ENCODE results near the gene RAB5IF. TPM values are rescaled to one million over a fixed set of nuclear protein-coding genes. Genes with fewer than 3 reads are reported as not detected.
"Not testable (repeated sequence)": the region's sequence is repeated elsewhere in the genome, so short reads cannot be mapped to it uniquely, and the experiment has no call there.

RAB5IF gene
- total and polyA plus RNA-seq, 4 donors: 43.2 to 202 (median 104) TPM

DNA sequence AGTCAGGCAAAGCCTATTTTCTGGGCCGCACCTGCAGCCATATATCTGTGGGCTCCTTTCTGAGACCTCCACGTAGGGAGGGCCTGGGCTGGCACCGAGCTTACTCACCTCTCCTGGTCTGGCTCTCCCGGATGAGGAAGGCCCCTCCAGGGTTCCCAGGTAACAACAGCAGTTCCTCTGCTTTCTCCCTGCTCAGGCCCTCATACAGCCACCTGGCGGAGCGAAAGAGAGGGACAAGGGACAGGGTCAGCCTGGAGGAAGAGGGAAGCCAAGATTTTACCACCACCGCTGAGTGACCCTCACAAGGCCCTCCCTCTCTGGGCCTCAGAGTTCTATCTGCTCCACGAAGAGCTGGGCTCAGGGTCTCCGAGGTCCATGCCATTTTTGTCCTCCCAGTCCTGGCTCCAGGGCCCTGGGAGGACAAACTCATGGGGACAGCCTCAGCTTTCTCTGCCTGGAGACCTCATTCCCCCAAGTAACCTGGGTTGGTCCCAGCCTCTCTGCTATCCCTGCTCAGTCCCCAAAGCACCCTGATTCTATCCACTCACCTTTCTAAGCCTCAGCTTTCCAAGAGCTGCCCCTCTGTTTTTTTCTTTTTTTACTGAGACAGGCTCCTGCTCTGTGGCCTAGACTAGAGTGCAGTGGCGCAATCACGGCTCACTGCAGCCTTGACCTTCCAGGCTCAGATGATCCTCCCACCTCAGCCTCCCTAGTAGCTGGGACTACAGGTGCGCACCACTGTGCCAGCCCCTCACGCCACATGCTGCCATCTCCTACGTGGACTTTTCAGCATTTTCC lies 27.1 kb downstream of the RAB5IF start:
- no peak for DNase-seq
- ATAC-seq (ENCODE audit: insufficient read depth, low FRiP score): no peak
- 84 to 92% methylated on average over 14 of the region's 14 CpGs for WGBS, 2 donors

GRCh38 chr20:36633285-36633772 lies 27.8 kb downstream of the RAB5IF start:
- H3K4me3 ChIP-seq: no peak overlapping the region
- H3K4me1 ChIP-seq (ENCODE audit: control insufficient read depth in 5 of 5, insufficient read depth in 5 of 5, low read length in 5 of 5): no peaks in the 10 kb centered on the region
- ATAC-seq (ENCODE audit: insufficient read depth, low FRiP score) (no peak), DNase-seq (no peak)
- H3K36me3 ChIP-seq (ENCODE audit: control insufficient read depth in 4 of 4, insufficient read depth in 4 of 4, low read length in 4 of 4): no peaks in the 10 kb centered on the region
- H3K27ac ChIP-seq (ENCODE audit: low read depth in 1 of 2, low read length in 1 of 2): no peak overlapping the region
- no peak for TF ChIP-seq CTCF (IDR thresholded peaks at IDR 0.05; ENCODE audit: control extremely low read depth, extremely low read depth)
- H3K27me3 ChIP-seq (ENCODE audit: control insufficient read depth in 3 of 3, insufficient read depth in 3 of 3, low read length in 2 of 3): no peaks in the 10 kb centered on the region
- WGBS, 2 donors: 86 to 91% methylated on average over 9 of the region's 9 CpGs
- H3K9me3 ChIP-seq (ENCODE audit: control insufficient read depth in 4 of 4, insufficient read depth in 3 of 4, low read length in 3 of 4): no peaks in the 10 kb centered on the region
- H3K9ac ChIP-seq (ENCODE audit: insufficient read depth in 1 of 2, low read length in 2 of 2): no peak overlapping the region

More for the DNA sequence above, 27.1 kb downstream of the RAB5IF start:
- H3K4me3 ChIP-seq: no peak overlapping the region
- no peak for TF ChIP-seq CTCF (IDR thresholded peaks at IDR 0.05; ENCODE audit: control extremely low read depth, extremely low read depth)
- H3K4me1 ChIP-seq (ENCODE audit: control insufficient read depth in 5 of 5, insufficient read depth in 5 of 5, low read length in 5 of 5): no peaks in the 10 kb centered on the region
- no peaks in the 10 kb centered on the region for H3K27me3 ChIP-seq (ENCODE audit: control insufficient read depth in 3 of 3, insufficient read depth in 3 of 3, low read length in 2 of 3)
- H3K27ac ChIP-seq (ENCODE audit: low read depth in 1 of 2, low read length in 1 of 2): no peak overlapping the region
- H3K9ac ChIP-seq (ENCODE audit: insufficient read depth in 1 of 2, low read length in 2 of 2): no peak overlapping the region
- H3K36me3 ChIP-seq (ENCODE audit: control insufficient read depth in 4 of 4, insufficient read depth in 4 of 4, low read length in 4 of 4): no peaks in the 10 kb centered on the region
- no peaks in the 10 kb centered on the region for H3K9me3 ChIP-seq (ENCODE audit: control insufficient read depth in 4 of 4, insufficient read depth in 3 of 4, low read length in 3 of 4)

- Histone ChIP-seq H3K9me3 (ENCODE audit: control insufficient read depth in 4 of 4, insufficient read depth in 3 of 4, low read length in 3 of 4) (no peaks in the 10 kb centered on the region), H3K4me3 (no peak overlapping the region), H3K27ac (ENCODE audit: low read depth in 1 of 2, low read length in 1 of 2) (no peak overlapping the region), H3K27me3 (ENCODE audit: control insufficient read depth in 3 of 3, insufficient read depth in 3 of 3, low read length in 2 of 3) (no peaks in the 10 kb centered on the region), H3K36me3 (ENCODE audit: control insufficient read depth in 4 of 4, insufficient read depth in 4 of 4, low read length in 4 of 4) (no peaks in the 10 kb centered on the region), H3K9ac (ENCODE audit: insufficient read depth in 1 of 2, low read length in 2 of 2) (no peak overlapping the region), H3K4me1 (ENCODE audit: control insufficient read depth in 5 of 5, insufficient read depth in 5 of 5, low read length in 5 of 5) (no peaks in the 10 kb centered on the region)
- no peak for TF ChIP-seq CTCF (IDR thresholded peaks at IDR 0.05; ENCODE audit: control extremely low read depth, extremely low read depth)
- ATAC-seq (ENCODE audit: insufficient read depth, low FRiP score) (no peak), DNase-seq (no peak)
- WGBS, 2 donors: 95 to 98% methylated on average over 11 of the region's 11 CpGs
These were observed 28.8 kb downstream of the RAB5IF start for GRCh38 chr20:36634342-36634741.

GRCh38 chr20:36638876-36639400 lies 33.4 kb downstream of the RAB5IF start:
- H3K36me3 ChIP-seq (ENCODE audit: control insufficient read depth in 4 of 4, insufficient read depth in 4 of 4, low read length in 4 of 4); ATAC-seq (ENCODE audit: insufficient read depth, low FRiP score); H3K9me3 ChIP-seq (ENCODE audit: control insufficient read depth in 4 of 4, insufficient read depth in 3 of 4, low read length in 3 of 4); H3K27me3 ChIP-seq (ENCODE audit: control insufficient read depth in 3 of 3, insufficient read depth in 3 of 3, low read length in 2 of 3); H3K4me3 ChIP-seq; H3K27ac ChIP-seq (ENCODE audit: low read depth in 1 of 2, low read length in 1 of 2); DNase-seq; H3K9ac ChIP-seq (ENCODE audit: insufficient read depth in 1 of 2, low read length in 2 of 2); H3K4me1 ChIP-seq (ENCODE audit: control insufficient read depth in 5 of 5, insufficient read depth in 5 of 5, low read length in 5 of 5): not testable (repeated sequence)
- WGBS, 2 donors: 89 to 95% methylated on average over 12 of the region's 12 CpGs
